Measurements from ENCODE around the gene LAS1L. TPM values are rescaled to one million over a fixed set of nuclear protein-coding genes. Genes with fewer than 3 reads are reported as not detected.
"Not testable (repeated sequence)": the region's sequence is repeated elsewhere in the genome, so short reads cannot be mapped to it uniquely, and the experiment has no call there.

LAS1L gene
- total RNA-seq, 2 donors from 2014 or later, result 9.9 to 12.7 TPM

DNA sequence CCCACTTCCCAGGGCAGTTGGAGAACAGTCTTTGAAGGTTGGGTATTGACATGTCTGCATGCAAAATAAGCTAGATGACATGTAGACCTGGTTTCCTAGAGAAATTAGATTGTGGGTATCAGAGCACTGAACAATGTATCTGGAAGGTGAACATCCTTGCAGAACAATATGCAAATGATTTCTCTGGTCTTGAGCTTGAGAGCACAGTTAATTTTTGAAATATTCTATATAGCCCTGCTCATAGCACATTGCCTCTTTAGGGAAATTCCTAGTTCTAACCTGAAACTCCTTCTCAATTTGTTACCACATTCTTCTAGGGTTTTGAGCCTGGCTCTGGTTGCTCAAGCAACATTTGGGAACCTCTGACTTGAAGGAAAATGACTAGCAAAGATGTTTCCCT, 41.6 kb upstream of the LAS1L start:
- H3K36me3 ChIP-seq (replicated peaks in 1 of 2; ENCODE audit: insufficient read depth in 1 of 2, low read depth in 2 of 2), result no peaks in the 10 kb centered on the region
- intact Hi-C loops (cut with DNase I), result no loop called here
- DNase-seq, result no peak
- no peaks in the 10 kb centered on the region for H3K27me3 ChIP-seq
- no peak overlapping the region for H3K4me3 ChIP-seq
- TF ChIP-seq, protein P1, sequence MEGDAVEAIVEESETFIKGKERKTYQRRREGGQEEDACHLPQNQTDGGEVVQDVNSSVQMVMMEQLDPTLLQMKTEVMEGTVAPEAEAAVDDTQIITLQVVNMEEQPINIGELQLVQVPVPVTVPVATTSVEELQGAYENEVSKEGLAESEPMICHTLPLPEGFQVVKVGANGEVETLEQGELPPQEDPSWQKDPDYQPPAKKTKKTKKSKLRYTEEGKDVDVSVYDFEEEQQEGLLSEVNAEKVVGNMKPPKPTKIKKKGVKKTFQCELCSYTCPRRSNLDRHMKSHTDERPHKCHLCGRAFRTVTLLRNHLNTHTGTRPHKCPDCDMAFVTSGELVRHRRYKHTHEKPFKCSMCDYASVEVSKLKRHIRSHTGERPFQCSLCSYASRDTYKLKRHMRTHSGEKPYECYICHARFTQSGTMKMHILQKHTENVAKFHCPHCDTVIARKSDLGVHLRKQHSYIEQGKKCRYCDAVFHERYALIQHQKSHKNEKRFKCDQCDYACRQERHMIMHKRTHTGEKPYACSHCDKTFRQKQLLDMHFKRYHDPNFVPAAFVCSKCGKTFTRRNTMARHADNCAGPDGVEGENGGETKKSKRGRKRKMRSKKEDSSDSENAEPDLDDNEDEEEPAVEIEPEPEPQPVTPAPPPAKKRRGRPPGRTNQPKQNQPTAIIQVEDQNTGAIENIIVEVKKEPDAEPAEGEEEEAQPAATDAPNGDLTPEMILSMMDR (IDR thresholded peaks at IDR 0.05), result no peak
- ATAC-seq, result no peak
- no peaks in the 10 kb centered on the region for H3K4me1 ChIP-seq
- no peak overlapping the region for H3K27ac ChIP-seq
- H3K9me3 ChIP-seq, result no peaks in the 10 kb centered on the region

DNA sequence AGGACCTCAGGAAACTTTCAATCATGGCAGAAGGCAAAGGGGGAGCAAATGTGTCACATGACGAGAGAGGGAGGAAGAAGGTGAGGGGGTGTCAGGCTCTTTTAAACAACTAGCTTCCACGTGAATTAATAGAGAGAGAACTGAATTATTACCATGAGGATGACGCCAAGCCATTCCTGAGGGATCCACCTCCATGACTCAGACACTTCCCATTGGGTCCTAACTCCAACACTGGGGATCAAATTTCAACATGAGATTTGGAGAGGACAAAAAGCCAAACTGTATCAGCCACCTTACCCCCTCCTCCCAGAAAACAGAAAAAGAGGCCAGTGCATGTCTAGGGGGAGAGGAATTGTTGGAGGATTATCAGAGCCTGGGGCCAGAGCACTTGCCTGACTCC, 40.4 kb upstream of the LAS1L start:
- TF ChIP-seq, protein P1 (IDR thresholded peaks at IDR 0.05), result no peak
- TF ChIP-seq POLR2A (IDR thresholded peaks at IDR 0.05), result no peak
- no peak for DNase-seq
- H3K4me1 ChIP-seq, result no peaks in the 10 kb centered on the region
- no peaks in the 10 kb centered on the region for H3K9me3 ChIP-seq
- no peaks in the 10 kb centered on the region for H3K27me3 ChIP-seq
- intact Hi-C loops (cut with DNase I), result no loop called here
- ATAC-seq, result no peak
- H3K36me3 ChIP-seq (replicated peaks in 1 of 2; ENCODE audit: insufficient read depth in 1 of 2, low read depth in 2 of 2), result no peaks in the 10 kb centered on the region
- H3K27ac ChIP-seq, result no peak overlapping the region
- H3K4me3 ChIP-seq, result no peak overlapping the region
- WGBS, 2 donors, result 33 to 47% methylated on average over 3 of the region's 3 CpGs

DNA sequence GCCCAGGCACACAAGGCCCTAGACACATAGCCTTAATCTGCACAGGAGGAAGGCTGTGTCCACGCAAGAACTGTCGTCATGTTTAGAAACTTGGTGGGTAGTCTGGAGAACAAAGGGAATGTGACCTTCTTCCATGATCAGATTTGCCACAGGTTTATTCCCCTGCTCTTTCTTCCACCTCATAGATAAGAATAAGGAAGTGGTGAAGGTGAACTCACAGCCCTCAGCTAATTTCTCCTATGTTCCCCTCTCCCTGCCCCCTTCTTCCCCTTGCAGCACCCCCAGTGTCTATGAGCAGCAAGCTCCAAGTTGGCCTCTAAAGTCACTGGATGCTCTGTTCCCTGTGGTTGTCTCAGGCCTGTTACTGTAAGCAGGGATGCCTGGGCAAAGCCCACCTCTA, 39.8 kb upstream of the LAS1L start:
- Histone ChIP-seq H3K27ac (no peak overlapping the region), H3K27me3 (no peaks in the 10 kb centered on the region), H3K9me3 (no peaks in the 10 kb centered on the region), H3K4me1 (no peaks in the 10 kb centered on the region), H3K4me3 (no peak overlapping the region), H3K36me3 (replicated peaks in 1 of 2; ENCODE audit: insufficient read depth in 1 of 2, low read depth in 2 of 2) (no peaks in the 10 kb centered on the region)
- no peak for TF ChIP-seq POLR2A (IDR thresholded peaks at IDR 0.05)
- TF ChIP-seq, protein P1 (IDR thresholded peaks at IDR 0.05), result no peak
- no peak for ATAC-seq
- 80 to 100% methylated on average over 2 of the region's 2 CpGs for WGBS, 2 donors
- no peak for DNase-seq
- intact Hi-C loops (cut with DNase I), result no loop called here

DNA sequence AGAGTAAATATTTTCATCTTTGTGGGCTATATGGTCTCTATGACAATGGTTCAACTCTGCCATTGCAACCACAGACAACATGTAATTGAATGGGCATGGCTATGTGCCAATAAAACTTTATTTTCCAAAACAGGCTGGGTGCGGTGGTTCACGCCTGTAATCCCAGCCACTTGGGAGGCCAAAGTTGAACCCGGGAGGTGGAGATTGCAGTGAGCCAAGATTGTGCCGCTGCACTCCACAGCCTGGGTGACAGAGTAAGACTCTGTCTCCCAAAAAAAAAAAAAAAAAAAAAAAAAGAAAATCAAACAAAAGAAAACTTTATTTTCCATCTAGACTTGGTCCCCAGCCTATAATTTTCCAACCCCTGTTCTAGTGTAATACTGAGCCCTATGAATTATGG, 38.4 kb upstream of the LAS1L start:
- TF ChIP-seq, protein P1 (IDR thresholded peaks at IDR 0.05), result no peak
- no peak for TF ChIP-seq POLR2A (IDR thresholded peaks at IDR 0.05)
- no peak for DNase-seq
- WGBS, 2 donors, result 82 to 96% methylated on average over 4 of the region's 4 CpGs
- H3K27me3 ChIP-seq, result no peaks in the 10 kb centered on the region
- ATAC-seq, result no peak
- no peak overlapping the region for H3K27ac ChIP-seq
- intact Hi-C loops (cut with DNase I), result no loop called here
- H3K9me3 ChIP-seq, result no peaks in the 10 kb centered on the region
- no peaks in the 10 kb centered on the region for H3K4me1 ChIP-seq
- H3K36me3 ChIP-seq (replicated peaks in 1 of 2; ENCODE audit: insufficient read depth in 1 of 2, low read depth in 2 of 2), result no peaks in the 10 kb centered on the region
- H3K4me3 ChIP-seq, result no peak overlapping the region

DNA sequence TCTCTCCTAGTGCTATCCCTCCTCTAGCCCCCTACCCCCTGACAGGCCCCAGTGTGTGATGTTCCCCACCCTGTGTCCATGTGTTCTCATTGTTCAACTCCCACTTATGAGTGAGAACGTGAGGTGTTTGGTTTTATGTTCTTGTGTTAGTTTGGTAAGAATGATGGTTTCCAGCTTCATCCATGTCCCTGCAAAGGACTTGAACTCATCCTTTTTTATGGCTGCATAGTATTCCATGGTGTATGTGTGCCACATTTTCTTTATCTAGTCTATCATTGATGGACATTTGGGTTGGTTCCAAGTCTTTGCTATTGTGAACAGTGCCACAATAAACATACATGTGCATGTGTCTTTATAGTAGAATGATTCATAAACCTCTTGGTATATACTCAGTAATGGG, 28.3 kb upstream of the LAS1L start:
- 50 to 69% methylated on average over 1 of the region's 1 CpG for WGBS, 2 donors
- H3K4me1 ChIP-seq; intact Hi-C loops (cut with DNase I); H3K27me3 ChIP-seq; DNase-seq; H3K9me3 ChIP-seq; H3K4me3 ChIP-seq; H3K27ac ChIP-seq; H3K36me3 ChIP-seq (replicated peaks in 1 of 2; ENCODE audit: insufficient read depth in 1 of 2, low read depth in 2 of 2); ATAC-seq: not testable (repeated sequence)
